Activated naive CD4-positive, alpha-beta T cell treated with anti-CD3 and anti-CD28 coated beads, Interleukin-2, amount 50 U/mL, for 24 hours (primary cell): Measurements from ENCODE around the gene SLC4A3.

Source experiments
- H3K27ac Mint-ChIP-seq: one replicate; pipeline ENCODE4 v1.8.0; 2021; ENCODE audit warnings: mild to moderate bottlenecking, mixed read lengths
- H3K27me3 Mint-ChIP-seq: one replicate; pipeline ENCODE4 v1.8.0; 2021; ENCODE audit warnings: mixed read lengths
- H3K36me3 Mint-ChIP-seq: one replicate; pipeline ENCODE4 v1.8.0; 2021; ENCODE audit warnings: mixed read lengths
- H3K4me1 Mint-ChIP-seq: one replicate; pipeline ENCODE4 v1.8.0; 2021; ENCODE audit warnings: mixed read lengths
- H3K4me3 Mint-ChIP-seq: one replicate; pipeline ENCODE4 v1.8.0; 2021; ENCODE audit warnings: mild to moderate bottlenecking, mixed read lengths
- H3K9me3 Mint-ChIP-seq: one replicate; pipeline ENCODE4 v1.8.0; 2021; ENCODE audit warnings: mixed read lengths

The SLC4A3 gene

DNA sequence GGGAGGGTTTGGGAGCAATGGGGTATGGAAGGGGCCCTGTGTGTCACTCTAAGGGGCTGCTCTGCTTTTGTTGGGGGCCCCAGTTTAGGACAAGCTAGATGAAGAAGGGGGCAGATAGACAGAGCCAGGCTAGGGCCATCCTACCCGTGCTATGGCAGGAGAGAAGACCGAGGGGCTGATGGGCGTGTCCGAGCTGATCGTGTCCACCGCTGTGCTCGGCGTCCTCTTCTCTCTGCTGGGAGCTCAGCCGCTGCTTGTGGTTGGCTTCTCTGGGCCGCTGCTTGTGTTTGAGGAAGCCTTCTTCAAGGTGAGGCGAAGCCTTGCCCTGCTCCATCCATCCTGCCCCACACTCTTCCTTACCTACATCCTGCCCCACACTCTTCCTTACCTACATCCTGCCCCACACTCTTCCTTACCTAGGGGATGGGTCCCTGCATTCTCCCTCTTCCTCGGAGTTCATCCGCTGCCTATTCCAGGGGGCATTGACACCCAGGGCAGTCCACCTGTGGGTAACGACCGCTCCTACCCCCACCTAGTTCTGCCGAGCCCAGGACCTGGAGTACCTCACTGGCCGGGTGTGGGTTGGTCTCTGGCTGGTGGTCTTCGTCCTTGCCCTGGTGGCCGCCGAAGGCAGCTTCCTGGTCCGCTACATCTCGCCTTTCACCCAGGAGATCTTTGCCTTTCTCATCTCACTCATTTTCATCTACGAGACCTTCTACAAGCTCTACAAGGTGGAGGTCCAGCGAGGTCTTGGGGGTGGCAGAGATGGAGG lies 8.9 kb downstream of the SLC4A3 start:
- Mint-ChIP-seq H3K36me3 (no peaks in the 10 kb centered on the region), H3K4me1 (no peaks in the 10 kb centered on the region), H3K27ac (no peak overlapping the region), H3K9me3 (no peaks in the 10 kb centered on the region), H3K27me3 (peaks cover 4% of the 10 kb centered on the region), H3K4me3 (no peak overlapping the region)

DNA sequence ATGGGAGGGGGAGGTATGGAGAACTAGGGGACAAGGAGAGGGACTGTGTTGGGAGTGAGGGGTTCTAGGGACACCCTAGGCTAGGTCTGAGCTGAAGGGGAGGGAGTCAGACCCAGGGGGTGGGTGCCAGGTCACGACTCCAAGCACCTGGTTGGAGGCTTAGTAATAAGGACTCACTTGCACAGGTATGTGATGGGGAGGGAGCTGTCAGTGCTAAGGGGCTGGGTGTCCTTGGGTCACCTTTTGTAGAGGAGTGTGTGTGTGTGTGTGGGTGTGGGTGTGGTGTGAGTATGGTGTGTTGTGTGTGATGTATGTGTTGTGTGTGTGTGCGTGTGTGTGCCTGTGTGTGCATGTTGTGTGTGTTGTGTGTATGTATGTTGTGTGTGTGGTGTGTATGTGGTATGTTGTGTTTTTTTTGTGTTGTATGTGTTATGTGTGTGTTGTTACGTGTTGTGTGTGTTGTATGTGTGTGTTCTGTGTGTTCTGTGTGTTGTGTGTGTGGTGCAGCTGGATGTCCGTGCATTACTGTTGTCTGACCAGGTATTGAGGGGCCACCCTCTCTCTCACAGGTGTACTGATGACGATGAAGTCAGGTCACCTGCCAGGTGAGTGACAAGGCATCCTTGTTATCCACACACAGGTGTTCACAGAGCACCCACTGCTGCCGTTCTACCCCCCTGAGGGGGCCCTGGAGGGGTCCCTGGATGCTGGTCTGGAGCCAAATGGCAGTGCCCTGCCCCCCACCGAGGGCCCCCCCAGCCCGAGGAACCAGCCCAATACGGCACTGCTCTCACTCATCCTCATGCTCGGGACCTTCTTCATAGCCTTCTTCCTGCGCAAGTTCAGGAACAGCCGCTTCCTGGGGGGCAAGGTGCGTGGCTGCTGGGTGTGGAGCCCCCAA lies 9.8 kb downstream of the SLC4A3 start:
- no peaks in the 10 kb centered on the region for H3K9me3 Mint-ChIP-seq
- peaks cover 4% of the 10 kb centered on the region for H3K27me3 Mint-ChIP-seq
- H3K4me3 Mint-ChIP-seq, result no peak overlapping the region
- H3K36me3 Mint-ChIP-seq, result no peaks in the 10 kb centered on the region
- H3K4me1 Mint-ChIP-seq, result no peaks in the 10 kb centered on the region
- no peak overlapping the region for H3K27ac Mint-ChIP-seq

DNA sequence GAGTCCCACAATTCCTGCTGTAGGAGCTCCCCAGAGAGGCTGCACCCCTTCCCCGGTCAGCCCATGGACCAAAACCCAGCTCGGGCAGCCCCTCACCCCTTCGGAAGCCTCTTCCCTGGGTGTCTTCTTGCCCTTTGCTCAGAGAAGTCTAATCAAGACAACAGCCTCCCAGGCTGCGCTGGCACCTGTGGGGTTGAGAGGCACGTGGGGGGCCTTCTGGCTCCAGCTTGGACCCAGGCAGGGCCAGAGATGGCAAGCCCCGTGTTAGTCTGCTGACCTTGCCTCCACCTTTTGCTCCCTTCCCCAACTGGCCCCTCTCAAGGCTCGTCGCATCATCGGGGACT lies 10.4 kb downstream of the SLC4A3 start:
- no peaks in the 10 kb centered on the region for H3K9me3 Mint-ChIP-seq
- H3K36me3 Mint-ChIP-seq, result no peaks in the 10 kb centered on the region
- peaks cover 6% of the 10 kb centered on the region for H3K4me1 Mint-ChIP-seq
- no peak overlapping the region for H3K4me3 Mint-ChIP-seq
- H3K27me3 Mint-ChIP-seq, result peaks cover 4% of the 10 kb centered on the region
- no peak overlapping the region for H3K27ac Mint-ChIP-seq

- Mint-ChIP-seq H3K27me3 (peaks cover 4% of the 10 kb centered on the region), H3K4me3 (no peak overlapping the region), H3K36me3 (no peaks in the 10 kb centered on the region), H3K9me3 (no peaks in the 10 kb centered on the region), H3K27ac (no peak overlapping the region), H3K4me1 (peaks cover 6% of the 10 kb centered on the region)
These were observed 11.0 kb downstream of the SLC4A3 start for GRCh38 chr2:219638217-219638947.

- H3K4me3 Mint-ChIP-seq, result no peak overlapping the region
- H3K27ac Mint-ChIP-seq, result no peak overlapping the region
- peaks cover 6% of the 10 kb centered on the region for H3K4me1 Mint-ChIP-seq
- H3K36me3 Mint-ChIP-seq, result no peaks in the 10 kb centered on the region
- no peaks in the 10 kb centered on the region for H3K9me3 Mint-ChIP-seq
- peaks cover 4% of the 10 kb centered on the region for H3K27me3 Mint-ChIP-seq
These were observed 11.7 kb downstream of the SLC4A3 start for GRCh38 chr2:219638948-219639755.

GRCh38 chr2:219641390-219642068 lies 14.1 kb downstream of the SLC4A3 start:
- H3K9me3 Mint-ChIP-seq, result no peaks in the 10 kb centered on the region
- peaks cover 4% of the 10 kb centered on the region for H3K27me3 Mint-ChIP-seq
- H3K4me3 Mint-ChIP-seq, result no peak overlapping the region
- peaks cover 6% of the 10 kb centered on the region for H3K4me1 Mint-ChIP-seq
- no peak overlapping the region for H3K27ac Mint-ChIP-seq
- H3K36me3 Mint-ChIP-seq, result no peaks in the 10 kb centered on the region

GRCh38 chr2:219642069-219642454 lies 14.6 kb downstream of the SLC4A3 start:
- no peaks in the 10 kb centered on the region for H3K36me3 Mint-ChIP-seq
- H3K4me3 Mint-ChIP-seq, result no peak overlapping the region
- H3K9me3 Mint-ChIP-seq, result no peaks in the 10 kb centered on the region
- H3K4me1 Mint-ChIP-seq, result peaks cover 6% of the 10 kb centered on the region
- H3K27me3 Mint-ChIP-seq, result peaks cover 3% of the 10 kb centered on the region
- H3K27ac Mint-ChIP-seq, result no peak overlapping the region

DNA sequence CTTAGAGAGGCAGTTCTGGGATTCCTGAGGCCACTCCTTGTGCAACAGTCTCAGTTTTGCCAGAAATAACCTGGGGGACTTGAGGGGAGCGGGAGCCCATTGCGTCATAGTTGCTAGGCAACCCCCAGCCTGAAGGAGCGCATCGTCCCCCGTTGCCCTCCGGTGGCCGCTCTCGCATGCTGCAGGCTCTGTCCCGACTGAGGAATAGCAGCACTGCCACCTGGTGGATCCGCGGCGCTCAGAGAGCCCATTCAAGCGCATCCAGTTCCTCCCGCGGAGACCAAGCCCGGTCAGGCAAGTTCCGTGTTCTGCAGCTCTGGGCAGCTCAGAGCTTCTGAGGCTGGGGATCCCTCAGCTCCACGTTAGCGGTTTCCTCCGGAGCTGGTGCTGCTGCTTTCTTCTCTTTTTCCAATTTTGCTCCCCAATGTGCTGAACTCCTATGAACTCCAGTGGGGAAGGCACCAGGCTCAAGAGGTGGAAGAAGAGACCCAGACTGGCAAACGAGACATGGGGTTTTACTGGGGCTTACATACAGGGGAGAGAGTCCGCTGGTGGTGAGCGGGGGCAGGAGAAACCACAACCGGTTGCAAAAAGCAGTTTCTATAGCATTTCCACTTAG lies 15.1 kb downstream of the SLC4A3 start:
- Mint-ChIP-seq H3K36me3 (no peaks in the 10 kb centered on the region), H3K9me3 (no peaks in the 10 kb centered on the region), H3K4me1 (peaks cover 6% of the 10 kb centered on the region), H3K27ac (no peak overlapping the region), H3K4me3 (no peak overlapping the region), H3K27me3 (peaks cover 2% of the 10 kb centered on the region)

- Mint-ChIP-seq H3K4me3 (no peak overlapping the region), H3K36me3 (no peaks in the 10 kb centered on the region), H3K4me1 (peaks cover 6% of the 10 kb centered on the region), H3K27ac (no peak overlapping the region), H3K27me3 (peaks cover 2% of the 10 kb centered on the region), H3K9me3 (no peaks in the 10 kb centered on the region)
These were observed 15.6 kb downstream of the SLC4A3 start for GRCh38 chr2:219643084-219643473.

DNA sequence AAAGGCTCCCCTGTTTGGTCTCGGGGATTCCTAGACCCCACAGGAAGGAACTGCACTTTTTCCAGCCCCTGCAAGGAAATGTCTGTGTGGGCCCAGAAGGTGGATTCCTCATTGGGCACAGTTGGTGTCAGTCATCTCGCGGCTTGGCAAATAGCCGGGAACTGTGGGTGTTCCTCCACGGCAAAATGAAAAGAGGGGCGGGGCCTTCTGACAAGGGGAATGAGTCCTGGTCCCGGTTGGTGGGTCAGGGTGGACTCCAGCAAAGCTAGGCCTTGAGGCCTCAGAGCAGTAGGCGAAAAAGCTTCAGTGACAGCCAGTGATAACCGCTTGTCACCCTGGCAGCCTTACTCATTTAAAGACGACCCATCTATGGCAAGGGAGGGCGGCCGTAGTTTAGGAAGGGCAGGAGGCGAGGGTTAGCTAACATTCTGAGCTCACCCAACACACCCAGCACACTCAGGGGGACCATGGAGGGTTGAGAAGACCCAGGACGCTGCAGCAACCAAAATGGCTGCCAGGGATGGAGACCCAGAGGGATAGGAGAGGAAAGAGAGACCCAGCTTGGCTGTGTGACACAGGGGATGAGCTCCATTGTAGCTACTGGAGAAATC lies 16.5 kb downstream of the SLC4A3 start:
- H3K9me3 Mint-ChIP-seq, result no peaks in the 10 kb centered on the region
- H3K36me3 Mint-ChIP-seq, result no peaks in the 10 kb centered on the region
- H3K4me3 Mint-ChIP-seq, result no peak overlapping the region
- H3K27ac Mint-ChIP-seq, result no peak overlapping the region
- H3K27me3 Mint-ChIP-seq, result peaks cover 3% of the 10 kb centered on the region
- H3K4me1 Mint-ChIP-seq, result peaks cover 6% of the 10 kb centered on the region

GRCh38 chr2:219644801-219645480 lies 17.5 kb downstream of the SLC4A3 start:
- Mint-ChIP-seq H3K4me1 (peaks cover 6% of the 10 kb centered on the region), H3K27ac (no peak overlapping the region), H3K36me3 (no peaks in the 10 kb centered on the region), H3K9me3 (no peaks in the 10 kb centered on the region), H3K4me3 (no peak overlapping the region), H3K27me3 (peaks cover 6% of the 10 kb centered on the region)

- Mint-ChIP-seq H3K4me1 (peaks cover 6% of the 10 kb centered on the region), H3K36me3 (no peaks in the 10 kb centered on the region), H3K4me3 (no peak overlapping the region), H3K27ac (no peak overlapping the region), H3K9me3 (no peaks in the 10 kb centered on the region), H3K27me3 (peaks cover 6% of the 10 kb centered on the region)
These were observed 18.4 kb downstream of the SLC4A3 start for GRCh38 chr2:219645631-219646527.

GRCh38 chr2:219648176-219648575 lies 20.7 kb downstream of the SLC4A3 start:
- H3K36me3 Mint-ChIP-seq, result no peaks in the 10 kb centered on the region
- no peaks in the 10 kb centered on the region for H3K4me1 Mint-ChIP-seq
- no peak overlapping the region for H3K27ac Mint-ChIP-seq
- H3K9me3 Mint-ChIP-seq, result no peaks in the 10 kb centered on the region
- H3K4me3 Mint-ChIP-seq, result no peak overlapping the region
- H3K27me3 Mint-ChIP-seq, result peaks cover 10% of the 10 kb centered on the region
